Nephron (organoid): Measurements from ENCODE around the gene MX1.

Experiments
- H3K27ac Mint-ChIP-seq, 3 experiments: 2 replicates each; pipeline ENCODE4 v1.8.0; 2020; ENCODE audit warnings: mixed read lengths in 3 of 3, mild to moderate bottlenecking in 2 of 3, moderate library complexity in 1 of 3
- H3K27me3 Mint-ChIP-seq: 2 replicates; pipeline ENCODE4 v1.8.0; 2021; ENCODE audit warnings: low read depth, mild to moderate bottlenecking, moderate library complexity, mixed read lengths
- H3K36me3 Mint-ChIP-seq: 2 replicates; pipeline ENCODE4 v1.8.0; 2020; ENCODE audit warnings: low read depth, mixed read lengths
- H3K4me1 Mint-ChIP-seq: 2 replicates; pipeline ENCODE4 v1.8.0; 2020; ENCODE audit warnings: mixed read lengths
- H3K4me3 Mint-ChIP-seq, 3 experiments: 2 replicates each; pipeline ENCODE4 v1.8.0; 2020; ENCODE audit warnings: mild to moderate bottlenecking in 3 of 3, mixed read lengths in 3 of 3, moderate library complexity in 2 of 3
- H3K9me3 Mint-ChIP-seq: 2 replicates; pipeline ENCODE4 v1.8.0; 2020; ENCODE audit warnings: mixed read lengths
- TF ChIP-seq, protein P1 (sequence below), 3 experiments: fragments of 200-600 bp; sonication (generic); IDR thresholded peaks; one replicate each; pipeline ENCODE4 v1.5.0; 2021; ENCODE audit warnings: antibody characterized with exemption in 3 of 3; ENCODE audit not compliant: unreplicated experiment in 3 of 3

MX1 gene

DNA sequence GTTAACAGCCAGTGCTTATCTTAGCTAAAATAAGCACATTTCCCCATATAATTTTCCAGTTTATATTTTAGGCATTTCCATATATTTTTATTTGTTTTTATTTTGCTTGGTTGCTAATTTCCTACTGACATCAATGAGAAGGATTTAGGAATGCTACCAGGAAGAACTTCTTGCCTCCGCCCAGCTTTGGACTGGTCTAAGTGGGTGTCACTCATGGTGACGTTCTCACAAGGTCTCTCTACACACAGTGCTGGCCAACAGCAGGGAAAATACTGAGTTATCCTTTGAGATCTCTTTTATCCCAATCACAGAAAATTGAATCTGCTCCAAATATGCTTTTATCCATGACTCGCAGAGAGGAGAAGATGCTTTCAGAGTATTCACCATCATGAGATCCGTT, 13.2 kb downstream of the MX1 start:
- Mint-ChIP-seq H3K27me3 (peaks cover 3% of the 10 kb centered on the region), H3K27ac (no peak overlapping the region), H3K9me3 (peaks cover 16% of the 10 kb centered on the region), H3K4me1 (no peaks in the 10 kb centered on the region), H3K36me3 (peaks cover 7% of the 10 kb centered on the region), H3K4me3 (no peak overlapping the region)
- TF ChIP-seq, protein P1, sequence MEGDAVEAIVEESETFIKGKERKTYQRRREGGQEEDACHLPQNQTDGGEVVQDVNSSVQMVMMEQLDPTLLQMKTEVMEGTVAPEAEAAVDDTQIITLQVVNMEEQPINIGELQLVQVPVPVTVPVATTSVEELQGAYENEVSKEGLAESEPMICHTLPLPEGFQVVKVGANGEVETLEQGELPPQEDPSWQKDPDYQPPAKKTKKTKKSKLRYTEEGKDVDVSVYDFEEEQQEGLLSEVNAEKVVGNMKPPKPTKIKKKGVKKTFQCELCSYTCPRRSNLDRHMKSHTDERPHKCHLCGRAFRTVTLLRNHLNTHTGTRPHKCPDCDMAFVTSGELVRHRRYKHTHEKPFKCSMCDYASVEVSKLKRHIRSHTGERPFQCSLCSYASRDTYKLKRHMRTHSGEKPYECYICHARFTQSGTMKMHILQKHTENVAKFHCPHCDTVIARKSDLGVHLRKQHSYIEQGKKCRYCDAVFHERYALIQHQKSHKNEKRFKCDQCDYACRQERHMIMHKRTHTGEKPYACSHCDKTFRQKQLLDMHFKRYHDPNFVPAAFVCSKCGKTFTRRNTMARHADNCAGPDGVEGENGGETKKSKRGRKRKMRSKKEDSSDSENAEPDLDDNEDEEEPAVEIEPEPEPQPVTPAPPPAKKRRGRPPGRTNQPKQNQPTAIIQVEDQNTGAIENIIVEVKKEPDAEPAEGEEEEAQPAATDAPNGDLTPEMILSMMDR (IDR thresholded peaks at IDR 0.05; ENCODE audit: unreplicated experiment in 3 of 3), result no peak

DNA sequence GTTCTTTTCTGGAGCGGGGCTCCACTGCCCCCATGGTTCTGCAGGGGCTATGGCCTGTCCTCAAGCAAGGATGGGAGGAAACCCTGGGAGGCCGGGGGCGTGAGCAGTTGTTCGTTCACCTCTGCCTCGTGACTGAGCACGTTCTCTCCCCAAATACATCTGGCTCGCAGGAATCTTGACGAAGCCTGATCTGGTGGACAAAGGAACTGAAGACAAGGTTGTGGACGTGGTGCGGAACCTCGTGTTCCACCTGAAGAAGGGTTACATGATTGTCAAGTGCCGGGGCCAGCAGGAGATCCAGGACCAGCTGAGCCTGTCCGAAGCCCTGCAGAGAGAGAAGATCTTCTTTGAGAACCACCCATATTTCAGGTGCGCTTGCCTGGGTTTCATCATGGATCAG, 15.5 kb downstream of the MX1 start:
- Mint-ChIP-seq H3K27ac (no peak overlapping the region), H3K4me3 (no peak overlapping the region), H3K27me3 (peaks cover 3% of the 10 kb centered on the region), H3K36me3 (peaks cover under 1% of the 10 kb centered on the region), H3K4me1 (no peaks in the 10 kb centered on the region), H3K9me3 (no peaks in the 10 kb centered on the region)
- TF ChIP-seq, protein P1 (IDR thresholded peaks at IDR 0.05; ENCODE audit: unreplicated experiment in 3 of 3), result no peak

GRCh38 chr21:41442481-41443186, 16.6 kb downstream of the MX1 start:
- Mint-ChIP-seq H3K4me3 (no peak overlapping the region), H3K36me3 (no peaks in the 10 kb centered on the region), H3K27me3 (peaks cover 2% of the 10 kb centered on the region), H3K9me3 (no peaks in the 10 kb centered on the region), H3K4me1 (no peaks in the 10 kb centered on the region), H3K27ac (no peak overlapping the region)
- TF ChIP-seq, protein P1 (IDR thresholded peaks at IDR 0.05; ENCODE audit: unreplicated experiment in 3 of 3), result no peak

GRCh38 chr21:41443562-41443961, 17.5 kb downstream of the MX1 start:
- Mint-ChIP-seq H3K27ac (no peak overlapping the region), H3K4me1 (no peaks in the 10 kb centered on the region), H3K27me3 (no peaks in the 10 kb centered on the region), H3K36me3 (no peaks in the 10 kb centered on the region), H3K4me3 (no peak overlapping the region), H3K9me3 (no peaks in the 10 kb centered on the region)
- TF ChIP-seq, protein P1 (IDR thresholded peaks at IDR 0.05; ENCODE audit: unreplicated experiment in 3 of 3), result no peak

DNA sequence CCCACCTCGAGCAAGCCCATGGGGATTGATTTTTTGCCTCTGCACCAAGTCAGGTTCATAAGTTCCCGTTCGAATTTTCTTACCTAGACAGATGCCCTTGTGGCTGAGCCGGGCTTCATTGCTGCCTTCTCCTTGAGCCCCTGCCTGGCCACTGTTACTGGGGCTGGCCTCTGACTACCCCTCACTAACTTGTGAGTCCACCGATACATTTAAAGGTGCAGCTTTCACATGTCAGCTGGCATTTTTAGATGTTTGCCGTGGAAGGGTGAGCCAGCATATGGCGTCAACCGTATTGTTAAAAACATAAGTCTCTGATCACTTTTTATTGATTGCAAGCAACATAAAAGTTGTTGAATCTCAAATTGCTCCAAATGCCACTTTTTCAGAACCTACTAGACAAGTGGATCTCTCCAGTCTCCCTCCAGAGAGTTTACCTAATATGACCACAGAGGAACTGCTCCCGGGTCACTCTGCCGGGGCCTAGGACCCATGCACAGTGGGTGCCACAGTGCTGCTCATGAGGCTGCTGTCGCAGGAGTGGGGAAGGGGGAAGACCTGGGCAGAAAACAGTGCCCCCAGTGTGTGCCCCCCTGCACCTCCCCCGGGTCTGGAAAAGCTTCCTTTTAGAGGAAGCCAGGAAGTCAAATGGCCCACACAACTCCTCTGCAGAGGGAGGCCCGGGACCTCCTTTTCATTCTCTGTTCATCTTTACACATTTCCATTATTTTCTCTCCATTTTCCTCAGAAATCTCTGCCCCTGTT, 18.8 kb downstream of the MX1 start:
- TF ChIP-seq, protein P1 (IDR thresholded peaks at IDR 0.05; ENCODE audit: unreplicated experiment in 3 of 3), result no peak
- Mint-ChIP-seq H3K36me3 (no peaks in the 10 kb centered on the region), H3K27me3 (no peaks in the 10 kb centered on the region), H3K4me3 (no peak overlapping the region), H3K9me3 (no peaks in the 10 kb centered on the region), H3K27ac (peak overlapping the region; percentile 60 to 81 (median 75)), H3K4me1 (no peaks in the 10 kb centered on the region)
